Measurements from ENCODE around the gene PCIF1. TPM values are rescaled to one million over a fixed set of nuclear protein-coding genes. Genes with fewer than 3 reads are reported as not detected.
A peak's percentile ranks its signal among the peaks of the same experiment; 100 is the strongest.

PCIF1 gene
- 23.1 and 62.7 TPM in 2 replicates for total RNA-seq (2011; cell fraction: chromatin; rRNA removed; ENCODE audit: low replicate concordance)
- total RNA-seq (2011; cell fraction: nucleolus; rRNA removed) = 46.3 and 47.2 TPM in 2 replicates
- 25.7 and 30.1 TPM in 2 replicates for total RNA-seq (2011; cell fraction: nucleoplasm; rRNA removed)
- total RNA-seq (2014; rRNA removed) = 9.8 and 12.3 TPM in 2 replicates
- 7.7 and 9.6 TPM in 2 replicates for total RNA-seq (2014; rRNA removed; fragmentation: Illumina TruSeq; extraction: Trizol)
- 9.7 and 11.3 TPM in 2 replicates for total RNA-seq (2015; rRNA removed; fragmentation: Illumina TruSeq; extraction: Trizol)
- 29.4 and 30.0 TPM in 2 replicates for total RNA-seq (2021)
- 11.1 and 15.3 TPM in 2 replicates for polyA plus RNA-seq (2011; rRNA removed)
- polyA plus RNA-seq (2011; cell fraction: cytosol; rRNA removed) = 20.6 and 30.6 TPM in 2 replicates
- polyA plus RNA-seq (2011; cell fraction: nucleus; rRNA removed) = 50.4 and 55.2 TPM in 2 replicates
- 25.3 and 34.4 TPM in 2 replicates for polyA plus RNA-seq (2012)
- 27.8 and 33.7 TPM in 2 replicates for polyA plus RNA-seq (2014; fragmentation: Illumina TruSeq; extraction: Trizol)
- 10 to 100 TPM in 1 of 2 experiments, 1 to 10 TPM in 1; 5.8 to 12.9 TPM for polyA plus RNA-seq (2014; fragmentation: Nextera tagmentation; extraction: Ambion mirVana)
- 18.9 and 20.0 TPM in 2 replicates for polyA plus RNA-seq (2014; rRNA removed)
- 10.7 and 11.1 TPM in 2 replicates for polyA minus RNA-seq (2011; rRNA and poly(A)+ RNA removed)
- 15.3 and 20.8 TPM in 2 replicates for polyA minus RNA-seq (2011; cell fraction: cytosol; rRNA and poly(A)+ RNA removed)
- polyA minus RNA-seq (2011; cell fraction: nucleus; rRNA and poly(A)+ RNA removed) = 29.6 and 39.9 TPM in 2 replicates
- percentile 77 among the genes with signal in this experiment for Bru-seq, nascent RNA
- BruChase-seq, experiment 1, labeled RNA remaining after a 2-hour chase = percentile 66 among the genes with signal in this experiment
- percentile 70 among the genes with signal in this experiment for BruChase-seq, experiment 2, labeled RNA remaining after a 6-hour chase
- long read RNA-seq, experiment 1, transcript PCIF1-201 (17 exons, 2,747 nt) = major isoform, 21 of 55 reads
- long read RNA-seq, experiment 1, transcript PCIF1-203 (2 exons, 627 nt) = minor isoform, 7 of 55 reads
- long read RNA-seq, experiment 1, partial matches to known transcripts = 20 of 55 reads
- long read RNA-seq, experiment 1, other reads (novel, unspliced or antisense) = 7 of 55 reads
- long read RNA-seq, experiment 2, transcript PCIF1-201 (17 exons, 2,747 nt) = major isoform, 22 of 45 reads
- long read RNA-seq, experiment 2, transcript PCIF1-203 (2 exons, 627 nt) = minor isoform, 5 of 45 reads
- long read RNA-seq, experiment 2, partial matches to known transcripts = 11 of 45 reads
- long read RNA-seq, experiment 2, other reads (novel, unspliced or antisense) = 7 of 45 reads
- long read RNA-seq, experiment 3, transcript PCIF1-201 (17 exons, 2,747 nt) = major isoform, 19 of 31 reads
- long read RNA-seq, experiment 3, partial matches to known transcripts = 1 of 31 reads
- long read RNA-seq, experiment 3, other reads (novel, unspliced or antisense) = 7 of 31 reads

GRCh38 chr20:45934586-45935415, at the start of gene PCIF1:
Gene PCIF1, plus strand, starts transcription at chr20:45934683. Its CDS starts 4,317 bp downstream, at chr20:45939000.
- ChIA-PET POLR2A (interaction anchor here (0.5 to 4.9 kb wide), 30 partner anchors 10 to 572 kb away, joined by 3 to 91 read pairs (median 4); partner anchors contain the start of genes CTSA, DNTTIP1, NEURL2 and SYS1), CTCF (ENCODE audit: low intra/inter-chr PET ratio) (no interaction called here)
- Histone ChIP-seq H3K4me3 (peak within 1 kb of the TSS; percentile 99), H3K27ac (ENCODE audit: extremely low read depth, low read depth, low read length) (peak within 1 kb of the TSS; percentile 100), H3K9me3 (replicated peaks; ENCODE audit: control insufficient read depth, insufficient read depth, low read depth, low read length) (no peaks in the 10 kb centered on the region), H3K79me2 (ENCODE audit: control insufficient read depth, insufficient read depth, low read length) (peaks cover 21% of the 10 kb centered on the region), H3K27me3 (ENCODE audit: control insufficient read depth in 2 of 2, insufficient read depth in 2 of 2, low read length in 2 of 2) (no peaks in the 10 kb centered on the region), H3K9me1 (ENCODE audit: control insufficient read depth, insufficient read depth, low read length) (no peaks in the 10 kb centered on the region), H3K36me3 (ENCODE audit: control insufficient read depth, insufficient read depth, low read length) (peaks cover 28% of the 10 kb centered on the region), H3K4me1 (replicated peaks in 1 of 2; ENCODE audit: control insufficient read depth in 2 of 2, insufficient read depth in 2 of 2, low read length in 2 of 2) (peaks cover 12 to 28% of the 10 kb centered on the region in 2 experiments; a peak in 4 of 5 replicates), H3K4me2 (ENCODE audit: insufficient read depth, low read length) (peak within 1 kb of the TSS; percentile 90), H2AFZ (ENCODE audit: low read depth, low read length) (peak within 1 kb of the TSS; percentile 89), H4K20me1 (replicated peaks; ENCODE audit: control insufficient read depth, insufficient read depth, low read length) (peaks cover 27% of the 10 kb centered on the region), H3K9ac (ENCODE audit: insufficient read depth in 1 of 2, low read depth in 2 of 2, low read length in 2 of 2) (peak within 1 kb of the TSS; percentile 100)
- peak; percentile 90 for ATAC-seq
- in situ Hi-C loops (cut with MboI) = no loop called here
- WGBS (ENCODE audit: insufficient coverage, low coverage, missing lambda C conversion rate) = under 1% methylated on average over 57 of the region's 102 CpGs
- DNase-seq (ENCODE audit: extremely low read depth in 1 of 4, low spot score in 3 of 4) = peak; percentile 97 to 99 (median 98)
- peak; percentile 99 for FAIRE-seq
- intact Hi-C loops (cut with micrococcal nuclease) = loop anchor here (2.0 to 10.0 kb wide), 2 partner anchors 78 to 140 kb away; partner anchors contain the start of genes ACOT8, DNTTIP1, WFDC3 and ZSWIM3
- BruUV-seq (replicated peaks) = no TSS peak
- TF ChIP-seq TARDBP (IDR thresholded peaks at IDR 0.05) (no peak; the same call in 1 of the 2 replicates), NR0B1 (IDR thresholded peaks at IDR 0.05; ENCODE audit: partially characterized antibody) (no peak), NFYB (IDR thresholded peaks at IDR 0.05; ENCODE audit: extremely low read depth, insufficient read length) (peak; percentile 89), POLR2G (IDR thresholded peaks at IDR 0.05; ENCODE audit: low read depth, low read length) (peak; percentile 97), HMG20B (CRISPR knock-in tag; IDR thresholded peaks at IDR 0.05) (no peak), ZNF12 (CRISPR knock-in tag; IDR thresholded peaks at IDR 0.05) (peak; percentile 86), ZNF57 (CRISPR knock-in tag; IDR thresholded peaks at IDR 0.05) (no peak), GTF3C2 (IDR thresholded peaks at IDR 0.05; ENCODE audit: borderline replicate concordance, extremely low read depth, insufficient read length) (no peak), ZC3H4 (CRISPR knock-in tag; IDR thresholded peaks at IDR 0.05; ENCODE audit: borderline replicate concordance) (no peak), ELF4 (CRISPR knock-in tag; IDR thresholded peaks at IDR 0.05) (no peak), ZNF668 (CRISPR knock-in tag; IDR thresholded peaks at IDR 0.05) (no peak)

Data from K562 (cell line).